Measurements from ENCODE around the gene EDARADD. TPM values are rescaled to one million over a fixed set of nuclear protein-coding genes. Genes with fewer than 3 reads are reported as not detected.

EDARADD gene
- total RNA-seq, 1 experiment from 2014 or later, result 0.30 TPM

- Histone ChIP-seq H3K9ac (ENCODE audit: low read length) (no peak overlapping the region), H3K9me2 (ENCODE audit: insufficient read depth) (no peaks in the 10 kb centered on the region), H3K4me1 (ENCODE audit: control insufficient read depth in 1 of 2, insufficient read depth in 2 of 2, low read length in 2 of 2) (peaks cover 14% of the 10 kb centered on the region in 2 experiments), H4K20me1 (ENCODE audit: insufficient read depth) (no peaks in the 10 kb centered on the region), H3K36me3 (ENCODE audit: control insufficient read depth in 1 of 2, insufficient read depth in 2 of 2, low read length in 2 of 2) (no peaks in the 10 kb centered on the region), H3K4me2 (ENCODE audit: low read length) (no peak overlapping the region), H3K27me3 (ENCODE audit: insufficient read depth, low read length) (peaks cover 15% of the 10 kb centered on the region; the same call in 1 of the 2 replicates), H3K27ac (ENCODE audit: low read depth, low read length) (no peak overlapping the region), H3K4me3 (replicated peaks in 1 of 2; ENCODE audit: low read depth in 1 of 2, low read length in 2 of 2) (no peak overlapping the region), H2AFZ (ENCODE audit: low read depth, low read length, poor library complexity, severe bottlenecking) (no peak overlapping the region), H3K9me3 (ENCODE audit: control insufficient read depth in 1 of 2, insufficient read depth in 1 of 2, low read depth in 1 of 2, low read length in 2 of 2) (no peaks in the 10 kb centered on the region), H3K79me2 (ENCODE audit: insufficient read depth, low read length) (no peaks in the 10 kb centered on the region)
- ATAC-seq (no peak), DNase-seq (ENCODE audit: low read depth, low spot score) (no peak)
- no peak for TF ChIP-seq EGR1 (IDR thresholded peaks at IDR 0.05; ENCODE audit: low read depth)
- no peak for TF ChIP-seq MAX (IDR thresholded peaks at IDR 0.05)
- TF ChIP-seq RAD21 (IDR thresholded peaks at IDR 0.05; ENCODE audit: low read depth), result no peak
- no peak for TF ChIP-seq JUND (IDR thresholded peaks at IDR 0.05)
- TF ChIP-seq ATF3 (IDR thresholded peaks at IDR 0.05), result no peak
- TF ChIP-seq FOSL1 (IDR thresholded peaks at IDR 0.05; ENCODE audit: low read depth), result no peak
- TF ChIP-seq SIN3A (IDR thresholded peaks at IDR 0.05; ENCODE audit: low read depth), result no peak
- no peak for TF ChIP-seq EZH2 (IDR thresholded peaks at IDR 0.05)
- TF ChIP-seq ELF1 (IDR thresholded peaks at IDR 0.05; ENCODE audit: borderline replicate concordance, low read depth), result no peak
- TF ChIP-seq ZNF274 (IDR thresholded peaks at IDR 0.05; ENCODE audit: low read depth, low read length), result no peak
- no peak for TF ChIP-seq POLR2AphosphoS5 (IDR thresholded peaks at IDR 0.05; ENCODE audit: low read depth, low read length)
- no peak for TF ChIP-seq TCF7L2 (IDR thresholded peaks at IDR 0.05; ENCODE audit: borderline replicate concordance, extremely low read depth, insufficient read depth, insufficient read length)
- no TSS peak for BruUV-seq (replicated peaks)
- ChIA-PET CTCF (no interaction called here), POLR2A (no interaction called here), RAD21 (ENCODE audit: low non-redundant PET in 1 of 2, low total read pairs in 2 of 2, uncharacterized antibody in 2 of 2, unreplicated experiment in 2 of 2) (interaction anchor here in 1 of 2 experiments (0.7 kb wide), 1 partner anchor 88 kb away, joined by 4 read pairs; no protein-coding TSS in a partner anchor)
- intact Hi-C loops (cut with micrococcal nuclease), result no loop called here
Measured at GRCh38 chr1:236467327-236467641, 73.2 kb downstream of the EDARADD start.

GRCh38 chr1:236468625-236469024 is 74.5 kb downstream of the EDARADD start:
- H3K9ac ChIP-seq (ENCODE audit: low read length), result no peak overlapping the region
- RAD21 ChIA-PET (ENCODE audit: low non-redundant PET in 1 of 2, low total read pairs in 2 of 2, uncharacterized antibody in 2 of 2, unreplicated experiment in 2 of 2), result no interaction called here
- no peaks in the 10 kb centered on the region for H4K20me1 ChIP-seq (ENCODE audit: insufficient read depth)
- no peak overlapping the region for H3K27ac ChIP-seq (ENCODE audit: low read depth, low read length)
- H3K27me3 ChIP-seq (ENCODE audit: insufficient read depth, low read length), result peaks cover 19% of the 10 kb centered on the region; the same call in 1 of the 2 replicates
- no peaks in the 10 kb centered on the region for H3K79me2 ChIP-seq (ENCODE audit: insufficient read depth, low read length)
- no peak overlapping the region for H3K4me3 ChIP-seq (replicated peaks in 1 of 2; ENCODE audit: low read depth in 1 of 2, low read length in 2 of 2)
- H3K36me3 ChIP-seq (ENCODE audit: control insufficient read depth in 1 of 2, insufficient read depth in 2 of 2, low read length in 2 of 2), result no peaks in the 10 kb centered on the region
- H2AFZ ChIP-seq (ENCODE audit: low read depth, low read length, poor library complexity, severe bottlenecking), result no peak overlapping the region
- DNase-seq (ENCODE audit: low read depth, low spot score), result no peak
- peaks cover 14 to 16% of the 10 kb centered on the region in 2 experiments for H3K4me1 ChIP-seq (ENCODE audit: control insufficient read depth in 1 of 2, insufficient read depth in 2 of 2, low read length in 2 of 2)
- no peak for ATAC-seq
- H3K9me3 ChIP-seq (ENCODE audit: control insufficient read depth in 1 of 2, insufficient read depth in 1 of 2, low read depth in 1 of 2, low read length in 2 of 2), result no peaks in the 10 kb centered on the region
- H3K9me2 ChIP-seq (ENCODE audit: insufficient read depth), result no peaks in the 10 kb centered on the region
- BruUV-seq (replicated peaks), result no TSS peak
- no peak overlapping the region for H3K4me2 ChIP-seq (ENCODE audit: low read length)
- intact Hi-C loops (cut with micrococcal nuclease), result no loop called here
- POLR2A ChIA-PET, result no interaction called here
- TF ChIP-seq SIN3A (IDR thresholded peaks at IDR 0.05; ENCODE audit: low read depth) (no peak), EZH2phosphoT487 (IDR thresholded peaks at IDR 0.05; ENCODE audit: borderline replicate concordance) (no peak), CBX3 (IDR thresholded peaks at IDR 0.05; ENCODE audit: low read depth) (no peak), POLR2A (IDR thresholded peaks at IDR 0.05; ENCODE audit: borderline replicate concordance, extremely low read depth, insufficient read depth, insufficient read length) (no peak)
- CTCF ChIA-PET, result no interaction called here

All from HCT116 (cell line).